IPS DF 6.9 (cell line): ENCODE results near the gene C1QB.
"Not testable (repeated sequence)": the region's sequence is repeated elsewhere in the genome, so short reads cannot be mapped to it uniquely, and the experiment has no call there.

Source experiments
- DNase-seq: peaks from one replicate; pipeline ENCODE4 v3.0.0-alpha.2; 2013; ENCODE audit warnings: low read depth, low spot score
- H3K27ac ChIP-seq: one replicate; pipeline ENCODE4 v1.5.1; 2013; ENCODE audit warnings: low read length, control low read depth
- H3K27me3 ChIP-seq: 2 replicates; pipeline ENCODE4 v1.6.1; 2013; ENCODE audit warnings: mild to moderate bottlenecking, low read length; ENCODE audit not compliant: control insufficient read depth, insufficient read depth
- H3K36me3 ChIP-seq: 2 replicates; pipeline ENCODE4 v1.6.1; 2013; ENCODE audit warnings: low read length; ENCODE audit not compliant: control insufficient read depth, insufficient read depth
- H3K4me1 ChIP-seq: 2 replicates; pipeline ENCODE4 v1.6.1; 2013; ENCODE audit warnings: low read length; ENCODE audit not compliant: control insufficient read depth, insufficient read depth
- H3K4me3 ChIP-seq: 2 replicates; pipeline ENCODE4 v1.5.1; 2013; ENCODE audit warnings: mild to moderate bottlenecking, low read length
- H3K9me3 ChIP-seq: 2 replicates; pipeline ENCODE4 v1.6.1; 2013; ENCODE audit warnings: low read length, inconsistent platforms; ENCODE audit not compliant: control insufficient read depth, insufficient read depth
- WGBS: extraction: QIAGEN DNeasy Blood & Tissue Kit; methylation state at CpG from one replicate; pipeline ENCODE4 v1.1.7; 2013; ENCODE audit warnings: mixed read lengths, missing lambda C conversion rate; ENCODE audit not compliant: insufficient read length, insufficient coverage; 5-methylcytosine and 5-hydroxymethylcytosine counted together

C1QB gene

GRCh38 chr1:22696610-22697009 lies 43.6 kb downstream of the C1QB start:
- WGBS, result no CpG with 5 or more reads among the region's 3 CpGs
- DNase-seq, result no peak
- no peak overlapping the region for H3K4me3 ChIP-seq
- no peaks in the 10 kb centered on the region for H3K27me3 ChIP-seq
- no peak overlapping the region for H3K27ac ChIP-seq
- no peaks in the 10 kb centered on the region for H3K4me1 ChIP-seq
- H3K9me3 ChIP-seq, result no peaks in the 10 kb centered on the region
- no peaks in the 10 kb centered on the region for H3K36me3 ChIP-seq

GRCh38 chr1:22697980-22698379 lies 44.9 kb downstream of the C1QB start:
- WGBS, result no CpG with 5 or more reads among the region's 5 CpGs
- Histone ChIP-seq H3K4me3 (no peak overlapping the region), H3K4me1 (no peaks in the 10 kb centered on the region), H3K9me3 (no peaks in the 10 kb centered on the region), H3K27ac (no peak overlapping the region), H3K27me3 (no peaks in the 10 kb centered on the region), H3K36me3 (no peaks in the 10 kb centered on the region)
- no peak for DNase-seq

GRCh38 chr1:22699681-22700520 lies 46.9 kb downstream of the C1QB start:
- H3K4me3 ChIP-seq, result no peak overlapping the region
- DNase-seq, result no peak
- no CpG with 5 or more reads among the region's 14 CpGs for WGBS
- no peaks in the 10 kb centered on the region for H3K36me3 ChIP-seq
- no peaks in the 10 kb centered on the region for H3K9me3 ChIP-seq
- H3K4me1 ChIP-seq, result no peaks in the 10 kb centered on the region
- no peaks in the 10 kb centered on the region for H3K27me3 ChIP-seq
- no peak overlapping the region for H3K27ac ChIP-seq

GRCh38 chr1:22702296-22703085 lies 49.5 kb downstream of the C1QB start:
- Histone ChIP-seq H3K27me3 (no peaks in the 10 kb centered on the region), H3K27ac (no peak overlapping the region), H3K36me3 (no peaks in the 10 kb centered on the region), H3K4me3 (no peak overlapping the region), H3K9me3 (no peaks in the 10 kb centered on the region), H3K4me1 (no peaks in the 10 kb centered on the region)
- DNase-seq, result no peak
- WGBS, result no CpG with 5 or more reads among the region's 12 CpGs

- no peaks in the 10 kb centered on the region for H3K36me3 ChIP-seq
- peak; percentile 68 for DNase-seq
- H3K9me3 ChIP-seq, result no peaks in the 10 kb centered on the region
- no peak overlapping the region for H3K4me3 ChIP-seq
- no peaks in the 10 kb centered on the region for H3K4me1 ChIP-seq
- WGBS, result no CpG with 5 or more reads among the region's 2 CpGs
- H3K27me3 ChIP-seq, result no peaks in the 10 kb centered on the region; the same call in 1 of the 2 replicates
- H3K27ac ChIP-seq, result no peak overlapping the region
Measured at GRCh38 chr1:22704440-22705067, 51.5 kb downstream of the C1QB start.

GRCh38 chr1:22705586-22705985 lies 52.5 kb downstream of the C1QB start:
- DNase-seq, result no peak
- no peaks in the 10 kb centered on the region for H3K9me3 ChIP-seq

GRCh38 chr1:22706100-22706499 lies 53.1 kb downstream of the C1QB start:
- not testable (repeated sequence) for DNase-seq, H3K27me3 ChIP-seq, H3K27ac ChIP-seq, H3K9me3 ChIP-seq, H3K4me1 ChIP-seq, H3K4me3 ChIP-seq, H3K36me3 ChIP-seq
- WGBS, result no CpG with 5 or more reads among the region's 4 CpGs

More at GRCh38 chr1:22705586-22705985, 52.5 kb downstream of the C1QB start:
- Histone ChIP-seq H3K4me1 (0 out of 2 replicates have a peak, but pooled peaks cover 2% of the 10 kb centered on the region), H3K36me3 (no peaks in the 10 kb centered on the region), H3K4me3 (no peak overlapping the region), H3K27ac (no peak overlapping the region), H3K27me3 (peaks cover 2% of the 10 kb centered on the region; the same call in 1 of the 2 replicates)

- 0 out of 2 replicates have a peak, but pooled peaks cover 2% of the 10 kb centered on the region for H3K4me1 ChIP-seq
- H3K27ac ChIP-seq, result no peak overlapping the region
- DNase-seq, result no peak
Measured at GRCh38 chr1:22708777-22709176, 55.7 kb downstream of the C1QB start.

GRCh38 chr1:22709227-22709626 lies 56.2 kb downstream of the C1QB start:
- H3K27ac ChIP-seq, result no peak overlapping the region
- WGBS, result no CpG with 5 or more reads among the region's 3 CpGs

More at GRCh38 chr1:22708777-22709176, 55.7 kb downstream of the C1QB start:
- Histone ChIP-seq H3K27me3 (peaks cover 12% of the 10 kb centered on the region), H3K9me3 (no peaks in the 10 kb centered on the region), H3K4me3 (no peak overlapping the region), H3K36me3 (no peaks in the 10 kb centered on the region)

GRCh38 chr1:22709891-22710700 lies 57.1 kb downstream of the C1QB start:
- H3K36me3 ChIP-seq, result no peaks in the 10 kb centered on the region
- no peaks in the 10 kb centered on the region for H3K9me3 ChIP-seq
- DNase-seq, result no peak
- 0 out of 2 replicates have a peak, but pooled peaks cover 2% of the 10 kb centered on the region for H3K4me1 ChIP-seq
- no peak overlapping the region for H3K27ac ChIP-seq
- H3K4me3 ChIP-seq, result peak overlapping the region; percentile 51; the same call in 1 of the 2 replicates
- no CpG with 5 or more reads among the region's 50 CpGs for WGBS
- H3K27me3 ChIP-seq, result peaks cover 12% of the 10 kb centered on the region

More at GRCh38 chr1:22709227-22709626, 56.2 kb downstream of the C1QB start:
- no peaks in the 10 kb centered on the region for H3K9me3 ChIP-seq
- peaks cover 12% of the 10 kb centered on the region for H3K27me3 ChIP-seq
- DNase-seq, result no peak
- no peak overlapping the region for H3K4me3 ChIP-seq
- H3K36me3 ChIP-seq, result no peaks in the 10 kb centered on the region
- 0 out of 2 replicates have a peak, but pooled peaks cover 2% of the 10 kb centered on the region for H3K4me1 ChIP-seq
